ENCODE data around the gene SLX9. TPM values are rescaled to one million over a fixed set of nuclear protein-coding genes. Genes with fewer than 3 reads are reported as not detected.

SLX9 gene
- total RNA-seq, 6 experiments from 2014 or later, result 15.0 to 27.9 (median 17.1) TPM

DNA sequence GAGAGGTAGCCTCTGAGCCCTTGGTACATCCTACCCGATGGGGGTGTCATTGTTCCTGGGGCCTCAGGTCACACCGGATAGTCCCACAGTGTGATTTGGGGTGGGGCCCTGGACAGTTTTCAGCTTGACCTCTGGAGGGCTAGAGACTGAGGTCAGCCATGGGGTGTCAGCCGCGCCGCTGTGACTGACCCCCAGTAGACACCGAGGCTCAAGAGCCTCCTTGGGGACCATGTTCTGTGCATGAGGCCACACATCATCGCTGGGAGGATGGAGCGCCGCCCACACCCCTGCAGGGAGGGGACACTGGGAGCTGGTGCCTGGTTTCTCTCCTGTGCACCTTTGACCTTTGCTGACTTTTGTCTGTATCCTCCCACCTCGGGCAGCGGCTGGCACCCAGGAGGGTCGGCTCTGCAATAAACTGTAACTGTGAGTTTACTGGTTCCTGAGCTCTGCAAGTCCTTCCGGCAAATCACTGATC, 41.8 kb upstream of the SLX9 start:
- ATAC-seq, result no peak
- intact Hi-C loops (cut with DNase I), result no loop called here
- Histone ChIP-seq H3K27ac (no peak overlapping the region), H3K4me3 (no peak overlapping the region), H3K36me3 (no peaks in the 10 kb centered on the region), H3K9me3 (no peaks in the 10 kb centered on the region), H3K4me1 (peaks cover 0 to 7% (median 2%) of the 10 kb centered on the region in 4 donors), H3K27me3 (no peaks in the 10 kb centered on the region)
- WGBS (ENCODE audit: insufficient coverage, low coverage, low lambda C conversion rate, missing lambda C conversion rate), result no CpG with 5 or more reads among the region's 13 CpGs
- no peak for TF ChIP-seq POLR2A (IDR thresholded peaks at IDR 0.05)
- TF ChIP-seq CTCF (IDR thresholded peaks at IDR 0.05), result no peak
- DNase-seq, result peak in 2 of 3 donors; percentile 22 to 52

DNA sequence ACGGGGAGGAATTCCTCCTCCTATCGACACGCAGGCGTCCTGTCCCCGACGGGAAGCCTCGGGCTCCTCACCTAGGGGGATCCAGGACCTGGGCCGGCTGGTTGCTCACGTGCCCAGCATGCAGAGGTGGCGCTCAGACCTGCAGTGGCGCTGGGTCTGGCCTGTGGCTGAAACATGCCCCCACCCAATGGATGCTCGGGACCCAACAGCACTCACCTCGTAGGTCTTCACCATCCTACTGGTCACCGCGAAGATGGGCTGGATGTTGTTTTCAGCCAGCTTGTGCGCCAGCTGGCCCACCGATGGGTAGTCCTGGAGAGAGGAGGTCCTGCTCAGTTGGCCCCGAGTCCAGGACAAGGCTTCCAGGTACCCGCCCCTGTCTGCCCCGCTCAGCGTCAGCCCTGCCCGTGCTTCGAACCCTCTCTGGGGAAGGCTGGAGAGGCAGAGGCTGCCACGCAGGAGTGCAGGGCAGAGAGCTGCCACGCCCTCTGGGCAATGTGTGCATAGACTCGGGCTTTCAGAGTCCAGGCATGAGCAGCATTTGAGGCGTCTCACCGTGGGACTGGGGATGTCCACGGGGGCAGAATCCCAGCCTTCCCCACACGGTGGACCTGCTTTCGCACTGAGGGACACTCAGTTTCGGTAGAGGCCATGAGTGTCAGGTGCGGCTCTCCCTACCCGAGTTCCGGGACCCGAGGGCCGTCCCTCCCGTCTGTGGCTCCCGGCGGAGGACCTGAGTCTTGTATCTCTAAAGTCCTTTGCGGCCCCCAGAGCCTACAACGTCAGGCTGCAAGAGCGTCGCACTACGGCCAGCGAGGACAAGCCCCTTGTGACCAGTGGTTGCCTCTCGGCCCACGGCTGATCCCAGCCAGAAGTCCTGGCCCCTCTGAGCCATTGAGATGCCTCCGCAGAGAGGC, 40.7 kb upstream of the SLX9 start:
- Histone ChIP-seq H3K27ac (no peak overlapping the region), H3K27me3 (no peaks in the 10 kb centered on the region), H3K4me1 (peaks cover 0 to 4% (median 2%) of the 10 kb centered on the region in 4 donors), H3K9me3 (no peaks in the 10 kb centered on the region), H3K4me3 (no peak overlapping the region), H3K36me3 (no peaks in the 10 kb centered on the region)
- no peak for TF ChIP-seq POLR2A (IDR thresholded peaks at IDR 0.05)
- DNase-seq (peak in 2 of 3 donors; percentile 19 to 49), ATAC-seq (no peak)
- 79% methylated on average over 20 of the region's 49 CpGs for WGBS (ENCODE audit: insufficient coverage, low coverage, low lambda C conversion rate, missing lambda C conversion rate)
- intact Hi-C loops (cut with DNase I), result no loop called here

- intact Hi-C loops (cut with DNase I), result loop anchor here in 1 of 2 donors (10.0 kb wide), 1 partner anchor 95 kb away; the partner anchor contains the start of gene UBE2G2
- TF ChIP-seq POLR2A (IDR thresholded peaks at IDR 0.05), result no peak
- Histone ChIP-seq H3K27ac (no peak overlapping the region), H3K4me3 (no peak overlapping the region), H3K9me3 (no peaks in the 10 kb centered on the region), H3K36me3 (no peaks in the 10 kb centered on the region), H3K4me1 (no peaks in the 10 kb centered on the region), H3K27me3 (no peaks in the 10 kb centered on the region)
- DNase-seq (peak in 2 of 3 donors; percentile 19 to 50), ATAC-seq (no peak)
- WGBS (ENCODE audit: insufficient coverage, low coverage, low lambda C conversion rate, missing lambda C conversion rate), result 70% methylated on average over 5 of the region's 37 CpGs
Observed at GRCh38 chr21:44899768-44900558, 39.9 kb upstream of the SLX9 start.

DNA sequence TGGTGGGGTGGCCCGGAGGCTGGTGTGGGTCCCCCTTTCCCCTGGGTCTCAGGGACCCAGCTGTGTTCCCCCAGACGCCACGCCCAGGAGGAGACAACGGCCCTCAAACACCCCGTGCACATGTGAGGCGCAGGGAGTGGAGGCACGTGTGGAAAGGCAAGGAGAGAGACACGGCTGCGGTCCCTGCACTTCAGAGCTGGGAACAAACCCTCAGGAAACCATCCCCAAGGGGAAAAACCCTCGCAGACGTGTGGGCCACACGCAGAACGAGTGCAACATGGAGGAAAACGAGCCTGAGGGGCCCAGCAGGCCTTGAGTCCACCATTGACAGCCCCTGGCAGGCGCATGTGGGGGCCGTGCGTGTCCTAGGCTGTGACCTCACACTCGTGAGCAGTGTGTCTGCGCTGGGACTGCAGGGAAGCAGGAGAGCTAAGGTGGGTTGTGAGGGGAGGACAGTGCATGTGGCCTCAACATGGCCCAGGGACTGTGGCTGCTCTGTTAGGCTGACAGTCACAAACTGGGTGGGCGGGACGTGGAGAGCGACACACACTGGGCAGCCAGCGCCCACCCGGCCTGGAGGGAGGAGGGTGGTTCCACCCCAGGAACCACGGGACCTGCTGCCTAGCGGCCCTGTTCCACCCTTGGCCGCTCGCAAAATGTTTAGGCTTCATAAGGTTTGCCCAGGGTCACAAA, 39.1 kb upstream of the SLX9 start:
- H3K36me3 ChIP-seq, result no peaks in the 10 kb centered on the region
- intact Hi-C loops (cut with DNase I), result loop anchor here in 1 of 2 donors (10.0 kb wide), 1 partner anchor 96 kb away; the partner anchor contains the start of gene UBE2G2
- no peak overlapping the region for H3K27ac ChIP-seq
- H3K4me1 ChIP-seq, result no peaks in the 10 kb centered on the region
- DNase-seq, result peak in 1 of 3 donors; percentile 14
- ATAC-seq, result no peak
- WGBS (ENCODE audit: insufficient coverage, low coverage, low lambda C conversion rate, missing lambda C conversion rate), result 85% methylated on average over 12 of the region's 28 CpGs
- TF ChIP-seq POLR2A (IDR thresholded peaks at IDR 0.05) (no peak), CTCF (IDR thresholded peaks at IDR 0.05) (no peak)
- H3K27me3 ChIP-seq, result no peaks in the 10 kb centered on the region
- no peak overlapping the region for H3K4me3 ChIP-seq
- H3K9me3 ChIP-seq, result no peaks in the 10 kb centered on the region

All from right lobe of liver (tissue), 6 donors.